HG03095 (cell line): Measurements from ENCODE around the gene GRID2.

Experiments
- ATAC-seq: cut with Tn5 transposase; IDR thresholded peaks from one replicate; pipeline ENCODE4 v1.9.1; 2021; ENCODE audit warnings: moderate library complexity; ENCODE audit not compliant: unreplicated experiment

Gene GRID2

DNA sequence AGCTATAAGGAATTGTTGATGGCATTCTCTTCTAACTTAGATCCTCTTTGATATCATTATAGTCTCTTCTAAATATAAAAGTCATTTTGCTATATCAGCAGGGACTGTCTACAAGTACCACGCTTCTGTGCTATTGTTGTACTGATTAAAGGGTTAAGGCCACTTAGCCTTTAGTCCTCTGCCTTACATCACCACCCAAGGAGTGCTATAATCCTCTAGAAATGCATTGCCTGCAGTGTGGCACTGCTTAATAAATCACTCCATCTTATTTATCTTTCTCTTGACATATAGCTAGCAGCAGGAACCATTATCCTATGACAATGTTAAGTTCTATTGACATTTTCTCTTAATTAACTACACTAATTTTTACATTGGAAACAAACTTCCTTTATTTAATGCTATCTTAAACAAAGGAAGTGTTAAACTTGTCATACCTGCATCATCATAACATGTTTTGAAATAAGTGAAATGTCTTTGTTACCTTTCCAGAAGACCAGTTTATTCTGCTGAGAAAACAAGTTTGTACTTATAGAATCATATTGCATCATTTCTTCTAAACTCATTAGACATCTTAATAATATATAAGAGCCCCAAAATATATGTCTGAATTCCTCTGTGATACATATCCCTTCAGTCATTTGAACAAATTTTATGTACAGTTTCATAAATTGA is 1163.9 kb downstream of the GRID2 start:
- ATAC-seq, result no peak

DNA sequence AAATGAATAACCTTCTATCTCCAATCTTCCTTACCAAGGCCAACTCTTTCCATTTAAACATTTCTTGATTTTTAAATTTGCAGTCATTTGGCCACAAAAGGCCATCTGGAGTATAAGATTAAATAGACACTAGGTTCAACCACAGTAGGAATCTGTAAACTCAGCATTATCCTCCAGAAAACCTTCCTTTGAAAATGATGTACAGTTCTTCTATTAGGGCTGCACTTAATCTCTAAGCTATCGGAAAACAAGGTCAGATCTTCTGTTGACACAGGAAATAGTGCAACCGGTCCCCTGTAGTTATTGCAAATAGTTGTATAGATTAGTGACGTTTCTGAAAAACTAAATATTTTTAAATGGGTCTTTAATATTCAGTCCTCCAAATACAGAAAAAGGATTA is 1165.8 kb downstream of the GRID2 start:
- ATAC-seq, result no peak

DNA sequence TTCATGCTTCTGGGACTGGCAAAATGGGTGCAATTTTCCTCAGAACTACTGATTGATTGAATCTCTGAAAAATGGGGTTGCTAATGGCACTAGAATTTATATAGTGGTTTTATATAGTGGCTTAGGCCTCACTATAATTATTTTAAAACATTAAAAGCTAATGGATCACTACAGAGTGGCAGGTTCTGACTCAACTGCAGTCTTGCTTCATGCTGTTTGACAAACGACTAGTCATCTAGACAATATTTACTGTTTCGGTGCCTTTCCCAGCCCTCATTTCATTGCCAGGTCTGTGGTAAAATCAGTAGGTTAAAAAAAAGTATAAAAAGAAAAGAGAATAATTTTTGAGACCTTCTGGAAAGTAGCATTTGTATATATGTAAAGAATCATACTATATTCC is 1172.0 kb downstream of the GRID2 start:
- no peak for ATAC-seq

DNA sequence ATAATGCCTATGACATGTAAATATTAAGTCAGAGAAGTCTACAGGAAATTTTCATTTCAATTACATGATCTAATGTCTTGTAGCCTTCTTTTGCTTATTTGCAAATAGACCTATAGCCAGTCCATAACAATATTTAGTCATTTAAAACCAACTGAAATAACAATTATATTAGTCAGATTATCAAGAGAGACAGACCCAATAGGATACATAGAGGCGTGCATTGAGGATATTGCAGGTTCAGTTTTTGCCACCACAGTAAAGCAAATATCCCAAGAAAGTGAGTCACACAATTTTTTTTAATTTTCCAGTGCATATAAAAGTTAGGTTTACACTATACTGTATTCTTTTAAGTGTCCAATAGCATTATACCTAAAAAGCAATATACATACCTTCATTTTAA is 1175.0 kb downstream of the GRID2 start:
- ATAC-seq, result no peak

DNA sequence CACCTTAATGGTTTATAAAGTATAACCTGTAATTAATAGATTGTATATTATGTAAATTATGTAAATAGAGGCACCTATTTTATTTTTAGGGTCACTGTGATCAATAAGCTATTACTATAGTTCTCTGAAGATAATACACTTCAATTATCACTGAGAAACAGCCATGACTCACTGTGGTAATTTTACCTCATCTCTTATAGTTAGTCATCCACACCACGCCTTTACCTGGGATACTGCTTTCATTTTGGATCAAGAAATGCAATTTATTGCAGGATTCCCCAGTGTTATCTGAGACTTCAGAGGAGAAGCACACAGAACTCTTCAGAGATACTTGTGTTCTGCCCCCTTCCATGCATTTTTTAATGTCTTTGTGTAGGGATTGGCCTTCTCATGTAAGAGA is 1176.7 kb downstream of the GRID2 start:
- no peak for ATAC-seq

DNA sequence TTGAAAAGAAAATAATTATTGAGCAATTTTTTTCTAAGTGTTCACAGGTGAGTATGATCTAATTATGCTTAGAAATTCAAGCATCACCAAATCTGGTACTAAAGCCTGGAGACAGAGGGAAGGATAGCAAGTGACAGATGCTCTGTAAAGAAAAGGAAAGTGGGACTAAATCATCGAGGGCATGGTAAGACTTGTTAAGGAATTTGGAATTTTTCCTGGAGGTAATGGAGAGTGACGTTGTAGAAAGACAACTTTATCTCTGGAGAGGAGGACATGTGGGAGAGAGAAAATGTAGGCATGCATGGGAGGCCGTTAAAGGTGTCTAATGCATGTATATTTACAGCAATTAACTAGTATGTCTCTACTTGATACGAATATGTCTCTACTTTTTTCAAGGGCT is 1191.6 kb downstream of the GRID2 start:
- ATAC-seq, result no peak

DNA sequence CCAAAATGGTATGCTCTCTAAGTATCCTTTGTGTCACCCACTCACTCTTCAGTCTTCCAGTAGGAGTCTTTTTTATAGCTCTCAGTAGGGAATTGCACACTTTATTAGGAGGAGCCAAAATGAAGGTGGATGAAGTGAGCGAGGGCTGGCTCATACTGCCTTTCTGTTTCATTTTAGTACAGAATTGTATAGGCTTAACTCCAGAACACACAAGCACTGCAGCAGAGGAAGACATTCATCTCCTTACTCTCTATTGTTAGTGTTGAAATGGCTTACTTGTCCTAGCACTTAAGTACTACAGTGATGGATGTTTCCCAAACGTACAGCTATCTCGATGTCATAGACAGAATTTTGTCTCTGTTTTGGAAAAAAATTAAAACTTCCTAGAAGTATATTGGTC is 1197.5 kb downstream of the GRID2 start:
- ATAC-seq, result no peak

DNA sequence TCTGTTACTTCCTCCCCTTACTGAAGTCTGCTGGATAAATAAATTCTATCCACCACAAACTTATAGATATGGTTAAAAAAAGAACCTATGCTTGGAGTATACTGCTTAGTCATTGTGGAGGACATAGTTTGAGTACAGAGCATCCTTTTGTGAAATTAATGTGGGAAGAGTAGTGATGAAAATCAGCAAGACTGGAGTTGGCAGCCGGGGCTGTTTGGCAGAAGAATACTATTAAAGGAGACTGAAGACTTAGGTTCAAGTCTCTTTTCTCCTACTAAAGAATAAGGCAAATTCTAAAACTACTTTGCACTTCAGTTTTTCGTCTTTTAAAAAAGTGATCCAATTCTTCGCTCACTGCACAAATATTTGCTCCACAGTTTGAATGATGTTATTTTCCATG is 1198.2 kb downstream of the GRID2 start:
- no peak for ATAC-seq

DNA sequence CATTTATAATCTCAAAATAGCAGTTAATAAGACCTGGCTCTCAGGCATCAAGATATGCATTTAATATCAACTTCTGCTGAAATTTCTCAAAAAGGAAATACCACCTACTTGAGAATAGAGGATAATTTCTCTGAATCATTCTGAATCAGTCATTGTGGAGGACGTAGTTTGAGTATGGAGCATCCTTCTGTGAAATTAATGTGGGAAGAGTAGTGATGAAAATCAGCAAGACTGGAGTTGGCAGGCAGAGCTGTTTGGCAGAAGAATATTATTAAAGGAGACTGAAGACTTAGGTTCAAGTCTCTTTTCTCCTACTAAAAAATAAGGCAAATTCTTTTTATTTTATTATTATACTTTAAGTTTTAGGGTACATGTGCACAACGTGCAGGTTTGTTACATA is 1199.2 kb downstream of the GRID2 start:
- ATAC-seq, result no peak

DNA sequence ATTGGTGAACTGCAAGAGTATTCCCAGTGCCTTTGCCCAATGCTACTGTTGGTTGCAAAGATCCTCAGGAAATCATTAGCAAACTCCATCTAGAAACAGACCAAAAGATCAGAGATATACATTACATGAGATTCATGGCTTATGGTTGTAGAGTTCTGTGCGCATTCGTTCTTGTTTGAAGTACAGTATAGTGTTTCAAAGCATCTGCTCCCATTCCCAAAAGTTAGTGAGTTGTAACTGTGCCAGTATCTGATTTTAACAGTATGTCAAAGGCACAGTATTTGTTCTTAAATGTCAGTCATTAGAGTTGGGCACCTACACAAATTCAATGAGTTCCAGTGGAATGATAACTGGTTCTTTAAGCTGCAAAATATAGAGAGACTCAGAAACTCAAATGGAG is 1210.1 kb downstream of the GRID2 start:
- ATAC-seq, result no peak

DNA sequence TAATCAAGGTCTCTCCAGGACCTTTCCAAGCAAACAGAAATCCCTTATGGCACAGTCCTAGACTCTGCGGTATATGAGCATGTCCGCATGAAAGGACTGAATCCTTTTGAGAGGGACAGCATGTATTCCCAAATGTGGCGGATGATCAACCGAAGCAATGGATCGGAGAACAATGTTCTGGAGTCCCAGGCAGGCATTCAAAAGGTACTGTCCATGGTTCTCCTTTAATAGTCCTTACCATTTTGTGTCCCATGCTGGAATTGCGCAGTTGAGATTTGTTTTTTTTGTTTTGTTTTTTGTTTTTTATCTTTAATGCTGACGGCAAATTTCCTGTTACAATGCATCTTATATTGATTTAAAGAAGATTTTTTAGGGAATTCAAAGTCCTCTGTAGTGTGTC is 1211.4 kb downstream of the GRID2 start:
- no peak for ATAC-seq

DNA sequence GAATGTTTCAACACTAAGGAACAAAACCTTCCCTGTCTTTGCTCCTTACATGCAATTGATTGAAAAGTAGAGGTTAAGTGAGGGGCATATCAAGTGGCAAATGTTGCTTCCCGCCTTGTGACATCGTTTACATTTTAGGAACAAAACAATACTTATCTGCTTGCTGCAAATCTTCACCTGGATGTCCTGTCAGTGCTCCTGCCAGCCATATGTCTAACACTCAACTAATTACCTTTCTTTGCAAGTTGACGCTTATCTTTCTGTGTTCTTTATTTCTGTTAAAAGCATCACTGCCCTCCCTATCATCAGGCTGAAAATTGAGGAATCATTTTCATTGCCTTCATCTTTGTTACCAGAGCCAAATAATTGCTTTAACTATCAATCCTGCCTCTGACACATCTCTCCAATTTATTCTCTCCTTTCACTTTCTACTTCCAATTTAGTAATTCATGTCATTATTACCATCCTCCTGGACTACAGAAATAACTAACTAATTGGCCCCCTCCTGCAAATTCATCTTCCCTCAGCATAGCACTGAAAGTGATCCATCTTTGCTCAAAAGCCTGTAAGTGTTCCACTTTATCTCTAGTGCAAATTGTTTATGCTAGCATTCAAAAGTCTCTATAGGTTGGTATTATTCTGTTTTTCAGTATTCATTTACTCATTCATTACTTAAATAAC is 1226.1 kb downstream of the GRID2 start:
- no peak for ATAC-seq

DNA sequence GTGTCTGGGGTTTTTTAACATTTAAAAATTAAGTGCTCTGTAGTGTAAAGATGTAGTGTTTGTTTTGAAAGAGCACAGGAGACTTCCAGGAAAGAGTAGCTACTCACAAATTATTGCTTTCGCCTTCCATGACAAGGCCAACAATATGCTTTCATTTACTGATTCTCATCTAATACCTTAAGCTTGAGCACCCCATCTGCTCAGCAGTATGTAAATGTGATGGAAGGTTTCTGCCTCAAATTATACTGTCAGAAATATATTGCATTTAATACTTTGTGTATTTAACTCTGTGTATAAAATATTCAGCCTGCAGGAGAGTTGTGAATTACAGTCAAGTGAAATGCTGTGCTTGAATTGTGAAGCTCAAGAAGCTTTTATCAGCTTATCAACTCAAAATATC is 1228.5 kb downstream of the GRID2 start:
- no peak for ATAC-seq

DNA sequence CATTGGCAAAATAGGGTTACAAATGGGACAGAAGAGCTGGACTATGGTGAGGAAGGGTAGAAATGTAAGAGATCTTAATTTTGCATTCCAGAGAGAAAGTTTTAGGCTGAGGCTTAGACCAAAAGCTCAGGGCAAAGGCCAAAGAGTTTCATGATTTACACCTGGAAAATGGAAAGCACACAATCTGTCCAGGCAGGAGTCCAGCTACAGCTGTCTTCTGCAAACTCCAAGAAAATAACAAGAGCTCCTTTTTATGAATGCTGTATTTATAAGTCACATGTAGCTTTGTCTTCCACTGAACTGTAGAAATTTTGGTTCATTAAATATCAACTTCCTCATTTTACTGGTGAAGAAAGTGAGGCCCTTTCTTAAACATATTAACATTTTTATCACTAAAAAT is 1236.8 kb downstream of the GRID2 start:
- ATAC-seq, result no peak

DNA sequence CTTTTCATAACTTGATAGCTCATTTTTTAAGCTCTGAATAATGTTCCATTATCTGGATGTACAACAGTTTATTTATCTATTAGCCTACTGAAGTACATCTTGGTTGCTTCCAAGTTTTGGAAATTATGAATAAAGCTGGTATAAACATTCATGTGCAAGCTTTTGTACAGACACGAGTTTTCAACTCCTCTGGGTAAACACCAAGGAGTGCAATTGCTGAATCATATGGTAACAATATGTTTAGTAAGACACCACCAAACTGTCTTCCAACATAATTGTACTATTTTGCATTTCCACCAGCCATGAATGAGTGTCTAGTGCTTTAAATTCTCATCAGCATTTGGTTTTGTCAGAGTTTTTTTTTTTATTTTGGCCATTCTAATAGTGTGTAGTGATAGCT is 1258.1 kb downstream of the GRID2 start:
- ATAC-seq, result no peak

DNA sequence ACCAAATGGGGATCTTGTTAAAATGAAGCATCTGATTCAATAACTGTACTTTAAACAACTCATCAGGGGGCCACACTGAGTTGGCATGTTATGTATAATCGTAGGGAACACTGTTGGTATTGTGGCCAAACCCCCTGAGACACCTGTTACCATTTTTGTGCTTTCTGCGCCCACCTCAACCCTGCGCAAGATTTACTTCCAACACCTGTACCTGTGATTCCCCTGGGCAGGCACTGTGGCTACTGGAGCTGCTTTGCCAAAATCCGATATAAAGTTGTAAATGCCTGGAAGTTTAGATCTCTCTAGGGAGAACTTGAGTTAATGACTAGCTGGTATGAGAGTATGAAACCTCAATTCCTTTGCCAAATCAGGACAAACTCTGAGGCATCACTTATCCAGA is 1265.0 kb downstream of the GRID2 start:
- no peak for ATAC-seq

DNA sequence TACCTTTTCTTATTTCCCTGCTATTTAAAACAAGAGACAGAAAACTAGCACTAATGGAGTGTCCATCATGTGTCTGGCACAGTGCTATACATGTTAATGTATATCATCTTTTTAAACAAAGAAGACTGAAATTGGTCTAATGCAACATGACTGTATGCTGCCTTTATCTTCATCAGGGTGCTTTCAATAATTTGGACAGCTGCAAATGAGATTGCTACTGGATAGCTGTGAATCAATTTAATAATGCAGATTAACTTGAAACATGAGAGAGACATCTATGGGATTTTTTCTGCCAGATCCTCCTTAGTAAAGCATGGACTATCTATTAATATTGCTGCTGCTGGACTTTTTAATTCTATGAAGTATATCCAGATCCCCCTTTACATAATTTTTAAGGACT is 1269.5 kb downstream of the GRID2 start:
- ATAC-seq, result no peak

DNA sequence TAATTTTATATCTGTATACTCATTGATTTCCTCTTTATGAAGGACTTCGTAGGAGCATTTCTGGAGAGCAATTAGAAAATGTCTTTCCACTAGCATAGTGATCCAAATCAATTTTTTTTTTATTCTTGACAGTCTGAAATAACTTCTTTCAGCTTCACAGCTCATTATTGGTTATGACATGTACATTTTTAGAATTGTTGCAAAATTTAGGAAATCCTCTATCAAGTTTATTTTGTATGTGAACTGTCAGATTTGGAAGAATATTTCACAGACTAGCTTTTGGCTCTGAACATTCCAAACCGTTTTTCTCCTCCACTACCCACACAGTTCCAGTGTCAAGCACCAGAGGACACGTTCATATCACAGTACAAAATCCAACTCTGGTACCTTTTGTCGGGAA is 1275.2 kb downstream of the GRID2 start:
- no peak for ATAC-seq

DNA sequence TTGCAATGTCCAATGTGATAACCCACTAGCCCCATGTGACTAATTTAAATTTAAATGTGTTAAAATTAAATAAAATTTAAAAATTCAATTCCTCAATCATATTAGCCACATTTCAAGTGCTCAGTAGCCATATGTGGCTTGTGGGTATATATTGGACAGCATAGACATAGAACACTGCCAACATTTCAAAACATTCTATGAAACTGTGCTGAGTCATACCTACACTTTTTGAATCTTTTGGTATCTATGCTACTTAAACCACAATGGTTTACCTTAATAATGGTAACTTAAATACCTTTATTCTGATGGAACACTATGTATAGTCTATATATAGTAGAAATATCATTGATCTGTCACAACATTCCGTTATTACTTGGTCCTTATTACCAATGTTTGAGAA is 1301.4 kb downstream of the GRID2 start:
- ATAC-seq, result no peak

DNA sequence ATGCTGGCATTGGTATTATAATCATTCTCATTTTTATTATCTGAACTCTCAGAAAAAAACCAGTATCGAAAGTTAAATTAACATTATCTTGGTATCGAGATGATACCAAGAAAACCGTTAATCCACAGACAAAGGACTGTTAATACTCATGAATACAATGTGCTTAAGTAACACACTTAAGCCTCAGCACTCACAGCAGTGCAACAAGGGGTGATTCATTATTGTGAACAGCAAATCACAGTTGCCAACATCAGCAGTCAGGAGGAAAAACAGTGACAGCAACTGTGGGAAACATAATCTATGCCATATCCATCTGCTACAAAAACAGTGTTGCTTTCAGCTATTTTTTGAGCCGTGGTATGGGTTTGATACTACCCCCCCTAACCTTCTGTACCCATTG is 1313.8 kb downstream of the GRID2 start:
- no peak for ATAC-seq

DNA sequence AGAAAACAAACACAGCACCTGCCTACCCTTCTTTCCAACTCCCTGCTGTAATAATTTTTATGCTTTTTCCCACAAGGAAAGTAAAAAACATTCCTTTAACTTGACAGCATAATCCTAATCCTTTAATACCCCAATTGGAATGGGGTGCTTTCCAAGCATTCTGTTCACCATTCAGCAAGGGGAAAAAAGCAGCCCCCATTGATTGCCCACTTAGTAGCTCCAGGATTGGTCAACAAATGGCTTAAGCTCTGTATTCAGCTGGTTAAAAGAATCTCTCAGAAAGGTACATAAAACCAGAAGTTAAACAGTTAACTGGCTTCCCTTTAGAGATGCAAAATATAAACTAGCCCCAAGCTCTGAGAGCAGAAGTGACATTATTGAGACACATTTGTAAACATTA is 1330.0 kb downstream of the GRID2 start:
- ATAC-seq, result no peak

DNA sequence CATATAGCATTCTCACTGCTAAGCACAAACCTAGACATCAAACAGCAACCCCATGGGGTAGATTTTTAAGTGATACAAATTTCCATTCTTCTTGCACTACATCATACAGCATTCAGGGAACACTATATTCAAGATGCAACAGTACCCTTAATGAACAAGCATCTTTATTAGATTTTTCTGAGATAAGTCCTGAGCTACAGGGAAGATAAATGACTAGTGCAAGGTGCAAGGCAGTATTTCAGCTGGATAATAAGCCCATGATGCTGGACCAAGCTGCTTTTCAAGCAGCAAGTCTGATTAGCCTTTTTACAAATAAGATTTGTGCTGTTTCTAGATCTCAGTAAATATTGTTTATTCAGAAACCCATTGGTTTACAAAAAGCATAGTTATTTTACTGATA is 1332.2 kb downstream of the GRID2 start:
- ATAC-seq, result no peak

DNA sequence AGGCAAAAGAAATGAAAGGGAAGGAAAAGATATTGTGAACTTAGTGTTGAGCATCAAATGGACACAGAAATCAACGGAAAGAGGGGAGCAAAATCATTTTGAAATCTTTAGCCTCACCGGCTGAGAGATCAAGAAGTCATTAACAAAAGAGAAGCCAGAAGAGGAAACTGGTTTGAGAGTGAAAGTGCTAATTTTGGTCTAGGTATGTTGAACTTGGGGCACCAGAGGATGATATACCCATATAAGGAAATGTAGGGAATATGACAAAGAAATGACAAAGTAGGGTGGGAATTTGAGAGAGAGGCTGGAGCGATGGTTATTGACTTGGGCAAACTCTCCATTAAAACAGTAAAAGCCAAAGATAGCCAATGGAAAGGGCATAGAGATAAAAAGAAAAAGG is 1341.4 kb downstream of the GRID2 start:
- ATAC-seq, result no peak
